ENCODE measurements around the gene RNF144A.
A peak's percentile ranks its signal among the peaks of the same experiment; 100 is the strongest.

Gene RNF144A

DNA sequence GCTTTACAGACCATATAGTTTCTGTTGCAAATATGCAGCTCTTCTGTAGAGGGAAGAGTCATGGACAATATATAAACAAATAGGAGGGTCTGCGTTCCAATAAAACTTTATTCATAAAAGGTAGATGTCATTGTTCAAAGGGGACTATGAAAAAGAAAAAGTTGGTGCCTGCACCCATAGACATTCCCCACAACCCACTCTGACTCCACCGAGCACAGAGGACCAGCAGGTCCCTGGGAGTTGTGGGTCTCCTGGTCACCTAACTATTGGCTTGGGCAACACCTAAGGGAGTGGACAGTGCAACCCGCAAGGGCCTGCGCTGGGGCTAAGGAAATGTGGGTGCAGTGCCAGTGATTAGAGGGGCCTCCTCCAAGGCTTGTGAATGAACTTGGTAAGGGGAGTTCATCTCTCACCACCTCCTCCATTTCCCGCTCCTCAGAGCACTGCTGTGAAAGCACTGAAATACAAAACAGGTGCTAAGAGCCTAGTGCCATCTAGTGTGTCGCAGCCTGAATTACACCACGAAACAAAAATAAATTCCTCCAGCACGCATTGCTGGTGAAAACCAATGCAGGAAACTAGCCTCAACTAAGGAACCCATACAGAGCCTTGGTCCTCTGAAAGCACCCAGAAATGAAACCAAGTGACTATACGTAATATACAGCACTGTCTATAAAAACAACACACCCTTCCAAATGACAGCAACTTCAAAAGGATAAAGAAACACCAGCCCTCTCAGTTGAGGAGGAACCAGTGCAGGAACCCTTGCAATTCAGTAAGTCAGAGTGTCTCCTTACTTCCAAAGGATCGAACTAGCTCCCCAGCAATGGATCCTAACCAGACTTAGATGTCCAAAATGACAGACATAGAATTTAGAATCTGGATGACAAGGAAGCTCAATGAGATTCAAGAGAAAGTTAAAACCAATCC, 166.6 kb downstream of the RNF144A start:
- DNase-seq (ENCODE audit: low spot score) = peak; percentile 20

DNA sequence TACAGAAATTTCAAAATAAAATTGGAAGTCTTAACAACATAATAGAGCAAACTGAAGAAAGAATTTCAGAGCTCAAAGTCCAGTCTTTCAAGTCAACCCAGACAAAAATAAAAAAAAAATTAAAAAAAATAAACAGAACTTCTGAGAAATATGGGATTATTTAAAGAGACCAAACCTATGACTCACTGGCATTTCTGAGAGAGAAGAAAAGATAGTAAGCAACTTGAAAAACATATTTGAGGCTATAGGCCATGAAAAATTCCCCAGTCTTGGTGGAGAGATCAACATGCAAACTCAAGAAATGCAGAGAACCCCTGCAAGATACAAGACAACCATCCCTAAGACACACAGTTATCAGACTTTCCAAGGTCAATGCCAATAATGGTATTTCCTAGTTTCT, 167.4 kb downstream of the RNF144A start:
- no peak for DNase-seq (ENCODE audit: low spot score)

DNA sequence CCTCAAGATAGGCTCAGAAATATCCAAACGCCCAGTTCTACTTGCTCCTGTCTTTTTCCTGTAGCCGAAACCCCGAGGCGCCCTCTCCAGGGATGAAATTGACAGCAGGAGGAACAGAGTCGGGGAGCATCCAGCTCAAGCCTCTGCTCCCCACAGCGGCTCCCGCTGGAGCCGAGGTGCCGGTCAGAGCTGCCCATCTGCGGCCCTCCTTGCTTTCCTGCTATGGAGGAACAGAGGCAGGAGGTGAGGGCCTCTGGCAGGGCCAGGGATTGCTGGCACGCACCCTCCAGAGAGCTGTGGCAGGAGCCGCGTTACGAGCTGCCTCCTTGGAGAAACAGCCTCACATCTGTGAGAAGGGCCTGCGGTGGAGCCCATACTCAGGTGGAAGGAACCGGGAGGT, 172.1 kb downstream of the RNF144A start:
- DNase-seq (ENCODE audit: low spot score) = no peak

DNA sequence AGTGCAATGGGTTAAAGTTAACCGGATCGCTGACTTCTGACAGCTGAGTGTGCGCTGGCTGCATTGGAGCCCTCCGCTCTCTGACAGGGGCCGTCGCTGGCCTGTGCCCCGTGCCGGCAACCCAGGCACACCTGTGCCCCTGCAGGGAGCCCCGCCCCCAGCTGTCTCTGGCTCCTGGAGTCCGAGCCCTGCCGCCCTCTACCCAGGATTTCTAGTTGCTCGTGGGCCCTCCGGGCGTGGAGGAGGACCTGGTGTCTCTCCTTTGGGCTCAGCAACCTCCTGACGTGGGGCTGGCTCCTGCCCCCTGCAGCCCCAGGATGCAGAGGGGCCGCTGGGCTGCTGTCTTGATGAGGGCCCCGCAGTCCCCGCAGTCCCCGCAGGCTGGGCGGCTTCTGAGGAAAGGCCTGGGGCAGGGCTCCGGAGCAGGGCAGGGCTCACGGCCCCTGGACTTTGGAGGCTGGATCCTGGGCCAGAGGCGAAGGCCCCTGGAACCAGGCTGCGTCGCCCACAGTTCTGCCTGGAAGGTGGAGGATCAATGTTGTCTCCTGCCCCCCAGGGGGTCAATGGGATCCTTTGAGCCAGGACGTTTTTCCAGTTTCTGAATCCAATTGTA, 172.8 kb downstream of the RNF144A start:
- DNase-seq (ENCODE audit: low spot score) = no peak

DNA sequence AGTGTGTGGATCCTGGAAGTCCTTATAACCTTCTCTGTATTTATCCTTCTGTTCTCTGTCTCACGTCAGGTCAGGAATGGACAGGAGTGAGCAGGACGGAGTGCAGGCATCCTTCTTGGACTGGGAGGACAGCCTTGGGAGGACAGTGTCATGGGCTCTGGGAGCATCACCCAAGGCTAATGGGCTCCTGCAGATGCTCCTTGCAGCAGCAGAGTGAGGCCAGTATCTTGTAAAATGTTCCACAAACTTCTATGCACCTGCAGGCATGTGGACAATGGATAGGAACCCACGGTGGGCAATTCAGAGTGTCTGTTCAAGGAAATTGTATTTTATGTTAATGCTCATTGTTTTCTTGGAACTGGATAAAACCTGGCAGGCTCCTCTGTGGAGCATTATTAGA, 176.2 kb downstream of the RNF144A start:
- DNase-seq (ENCODE audit: low spot score) = no peak

All from GM03348 (cell line).